HFF-Myc (cell line): ENCODE results near the gene GAB3.

Source experiments
- DNase-seq: peaks from one replicate; pipeline ENCODE4 v3.0.0-alpha.2; 2011; ENCODE audit warnings: low read depth; ENCODE audit errors: extremely low read depth
- H3K4me3 ChIP-seq: replicated peaks from 2 replicates; pipeline ENCODE4 v1.5.1; 2011; ENCODE audit warnings: low read depth, mild to moderate bottlenecking, control low read depth, low read length
- TF ChIP-seq, protein P1 (sequence below): IDR thresholded peaks from 2 replicates; pipeline ENCODE4 v1.5.1; 2012; ENCODE audit warnings: mild to moderate bottlenecking, low read depth, low read length, control low read depth; ENCODE audit errors: missing control alignments

GAB3 gene

DNA sequence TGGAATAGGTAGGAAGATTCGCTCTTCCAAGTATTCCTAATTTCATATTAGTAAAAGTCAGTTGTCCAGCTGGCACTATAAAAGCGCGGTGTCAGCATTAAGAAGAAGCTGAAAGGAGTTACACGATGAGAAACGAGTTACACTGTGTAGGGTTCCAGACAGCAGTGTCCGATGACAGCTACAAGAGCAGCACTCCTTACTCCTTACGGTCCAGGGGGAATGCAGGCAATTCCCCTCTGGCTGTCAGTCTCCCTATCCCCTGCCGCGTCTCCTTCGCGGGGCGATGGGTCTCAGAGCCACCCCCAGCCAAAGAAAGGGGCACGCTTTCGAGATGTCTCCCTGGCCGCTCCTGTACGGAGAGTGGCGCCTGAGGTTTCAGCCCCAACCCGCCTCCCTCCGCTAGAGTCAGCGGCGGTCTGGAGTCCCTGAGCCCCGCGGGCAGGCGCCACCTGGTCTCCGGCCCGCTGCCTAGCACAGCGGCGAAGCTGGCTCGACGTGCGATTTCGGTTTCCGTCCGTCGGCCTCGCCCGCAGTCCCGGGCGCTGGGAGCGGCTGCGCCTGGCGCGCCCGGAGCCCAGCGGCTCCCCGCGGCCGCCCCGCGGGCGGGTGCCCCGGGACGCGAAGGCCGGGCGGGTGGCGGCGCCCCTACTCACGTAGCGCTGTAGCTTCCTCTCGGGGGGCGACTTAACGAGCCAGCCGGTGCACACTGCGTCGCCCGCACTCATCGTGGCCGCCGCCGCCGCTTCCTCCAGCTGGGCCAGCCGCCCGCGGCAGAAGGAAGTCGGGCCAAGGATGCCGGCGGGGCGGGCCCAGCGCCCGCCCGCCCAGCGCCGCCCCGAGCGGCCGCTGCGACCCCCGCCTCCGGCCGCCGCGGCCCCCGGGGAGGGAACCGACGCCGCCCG is at the start of gene GAB3:
TSS of gene GAB3 (minus strand) at position 777 of the 902 bp plus-strand sequence. CDS start at position 725, 52 bp downstream.
- H3K4me3 ChIP-seq = peak within 1 kb of the TSS; percentile 33
- TF ChIP-seq, protein P1, sequence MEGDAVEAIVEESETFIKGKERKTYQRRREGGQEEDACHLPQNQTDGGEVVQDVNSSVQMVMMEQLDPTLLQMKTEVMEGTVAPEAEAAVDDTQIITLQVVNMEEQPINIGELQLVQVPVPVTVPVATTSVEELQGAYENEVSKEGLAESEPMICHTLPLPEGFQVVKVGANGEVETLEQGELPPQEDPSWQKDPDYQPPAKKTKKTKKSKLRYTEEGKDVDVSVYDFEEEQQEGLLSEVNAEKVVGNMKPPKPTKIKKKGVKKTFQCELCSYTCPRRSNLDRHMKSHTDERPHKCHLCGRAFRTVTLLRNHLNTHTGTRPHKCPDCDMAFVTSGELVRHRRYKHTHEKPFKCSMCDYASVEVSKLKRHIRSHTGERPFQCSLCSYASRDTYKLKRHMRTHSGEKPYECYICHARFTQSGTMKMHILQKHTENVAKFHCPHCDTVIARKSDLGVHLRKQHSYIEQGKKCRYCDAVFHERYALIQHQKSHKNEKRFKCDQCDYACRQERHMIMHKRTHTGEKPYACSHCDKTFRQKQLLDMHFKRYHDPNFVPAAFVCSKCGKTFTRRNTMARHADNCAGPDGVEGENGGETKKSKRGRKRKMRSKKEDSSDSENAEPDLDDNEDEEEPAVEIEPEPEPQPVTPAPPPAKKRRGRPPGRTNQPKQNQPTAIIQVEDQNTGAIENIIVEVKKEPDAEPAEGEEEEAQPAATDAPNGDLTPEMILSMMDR = no peak
- no peak for DNase-seq

DNA sequence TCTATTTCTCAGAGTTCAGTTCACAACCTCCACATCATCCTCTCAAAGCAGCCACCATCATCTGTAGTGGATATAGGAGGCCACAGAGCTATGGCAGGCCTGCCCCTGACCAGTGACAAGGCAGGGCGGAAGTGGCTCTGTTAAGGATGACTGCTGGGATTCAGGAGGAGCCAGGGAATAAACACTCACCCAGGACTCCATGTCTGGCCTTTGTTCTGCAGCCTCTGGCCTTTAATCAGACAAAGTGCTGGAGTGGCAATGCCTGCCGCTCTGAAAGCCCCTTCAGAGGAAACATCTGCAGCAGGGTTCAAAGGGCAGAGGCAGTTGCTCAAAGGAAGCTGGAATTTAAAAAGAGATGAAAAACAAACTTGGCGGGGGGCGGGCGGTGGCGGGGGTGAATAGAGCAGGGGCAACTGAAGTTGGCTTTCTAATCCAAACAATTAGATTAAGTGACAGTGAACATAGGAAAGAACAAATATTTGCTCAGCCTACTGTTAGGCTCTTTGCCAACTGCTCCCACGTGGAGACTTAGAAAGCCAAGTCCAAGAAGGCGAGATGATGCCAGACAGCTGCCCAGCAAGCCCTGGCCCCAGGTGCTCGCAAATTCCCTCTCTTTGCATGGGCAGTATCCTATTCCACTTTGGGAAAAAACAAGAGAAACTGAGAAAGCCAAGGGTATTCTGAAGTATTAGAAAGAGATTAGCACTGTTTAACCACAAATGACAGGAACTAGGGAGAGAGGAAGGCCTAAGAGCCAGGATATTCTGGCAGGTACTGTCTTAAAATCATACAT is 48.9 kb upstream of the GAB3 start:
- TF ChIP-seq, protein P1 = no peak
- H3K4me3 ChIP-seq = no peak overlapping the region
- no peak for DNase-seq

- no peak for DNase-seq
- TF ChIP-seq, protein P1 = no peak
- no peak overlapping the region for H3K4me3 ChIP-seq
Measured at GRCh38 chrX:154797006-154797405, 46.1 kb upstream of the GAB3 start.

GRCh38 chrX:154795016-154795415 is 44.1 kb upstream of the GAB3 start:
- no peak for DNase-seq
- no peak overlapping the region for H3K4me3 ChIP-seq
- TF ChIP-seq, protein P1 = no peak

- no peak for DNase-seq
- TF ChIP-seq, protein P1 = no peak
- no peak overlapping the region for H3K4me3 ChIP-seq
Measured at GRCh38 chrX:154793084-154793795, 42.4 kb upstream of the GAB3 start.

DNA sequence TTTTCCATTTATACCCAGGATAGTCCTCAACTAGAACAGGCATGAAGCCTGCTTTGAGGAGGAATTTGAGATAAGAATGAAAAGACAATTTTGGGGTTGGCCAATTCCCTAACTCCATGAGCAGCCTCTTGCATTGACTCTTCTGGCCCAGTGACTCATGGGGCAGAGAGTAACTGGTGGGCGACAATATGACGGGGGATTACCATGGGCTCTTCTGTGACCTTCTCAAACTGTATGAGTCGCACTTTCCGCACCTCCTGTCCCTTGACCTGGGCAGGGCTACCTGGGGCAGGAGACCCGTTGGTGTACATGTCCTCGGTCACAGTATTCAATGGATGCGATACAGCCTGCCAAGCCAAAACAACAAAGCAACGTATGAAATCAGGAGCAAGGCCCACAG is 41.1 kb upstream of the GAB3 start:
- no peak for DNase-seq
- TF ChIP-seq, protein P1 = no peak
- H3K4me3 ChIP-seq = no peak overlapping the region
